ENCODE results near the gene COLEC12.

COLEC12 gene

GRCh38 chr18:272650-273049, 227.9 kb downstream of the COLEC12 start:
- no peaks in the 10 kb centered on the region for H3K27me3 ChIP-seq (ENCODE audit: control insufficient read depth in 1 of 2, insufficient read depth in 1 of 2, low read length in 2 of 2)
- H3K4me2 ChIP-seq (ENCODE audit: low read length, poor library complexity, severe bottlenecking), result no peak overlapping the region
- no peak overlapping the region for H3K4me3 ChIP-seq (ENCODE audit: insufficient read depth in 1 of 2, low read depth in 1 of 2, low read length in 2 of 2)
- no peaks in the 10 kb centered on the region for H3K9me3 ChIP-seq (ENCODE audit: control insufficient read depth, low read length)
- no peak overlapping the region for H2BK120ac ChIP-seq (ENCODE audit: low read depth, low read length)
- H2AFZ ChIP-seq (ENCODE audit: low read depth, low read length), result no peak overlapping the region
- H2AK5ac ChIP-seq (ENCODE audit: low read length, severe bottlenecking), result no peak overlapping the region
- no peak overlapping the region for H3K23ac ChIP-seq (ENCODE audit: low read length in 2 of 2)
- H3K14ac ChIP-seq (ENCODE audit: low read length in 2 of 2), result no peak overlapping the region
- no peak overlapping the region for H3K4ac ChIP-seq (ENCODE audit: low read depth in 1 of 2, low read length in 2 of 2)
- no peak for DNase-seq
- 80% methylated on average over 2 of the region's 2 CpGs for WGBS
- no peak overlapping the region for H4K8ac ChIP-seq (ENCODE audit: low read length)
- no peak overlapping the region for H4K91ac ChIP-seq (ENCODE audit: low read length)
- no peak overlapping the region for H2BK5ac ChIP-seq (ENCODE audit: low read depth, low read length, poor library complexity, severe bottlenecking)
- H3K9ac ChIP-seq (ENCODE audit: low read length), result no peak overlapping the region
- no peak overlapping the region for H3K27ac ChIP-seq (ENCODE audit: low read length, poor library complexity, severe bottlenecking)
- H3K36me3 ChIP-seq (ENCODE audit: control insufficient read depth in 1 of 2, insufficient read depth in 2 of 2, low read depth in 1 of 2, low read length in 2 of 2), result no peaks in the 10 kb centered on the region
- peaks cover 4% of the 10 kb centered on the region for H3K4me1 ChIP-seq (ENCODE audit: control insufficient read depth, insufficient read depth, low read depth, low read length)
- H3K18ac ChIP-seq (ENCODE audit: low read depth in 1 of 2, low read length in 2 of 2), result no peak overlapping the region
- no peak overlapping the region for H2BK12ac ChIP-seq (ENCODE audit: low read length in 2 of 2)
- H3K79me1 ChIP-seq (replicated peaks; ENCODE audit: low read length, poor library complexity, severe bottlenecking), result peaks cover 10% of the 10 kb centered on the region
- no peak overlapping the region for H2BK15ac ChIP-seq (ENCODE audit: low read depth, poor library complexity, severe bottlenecking)

DNA sequence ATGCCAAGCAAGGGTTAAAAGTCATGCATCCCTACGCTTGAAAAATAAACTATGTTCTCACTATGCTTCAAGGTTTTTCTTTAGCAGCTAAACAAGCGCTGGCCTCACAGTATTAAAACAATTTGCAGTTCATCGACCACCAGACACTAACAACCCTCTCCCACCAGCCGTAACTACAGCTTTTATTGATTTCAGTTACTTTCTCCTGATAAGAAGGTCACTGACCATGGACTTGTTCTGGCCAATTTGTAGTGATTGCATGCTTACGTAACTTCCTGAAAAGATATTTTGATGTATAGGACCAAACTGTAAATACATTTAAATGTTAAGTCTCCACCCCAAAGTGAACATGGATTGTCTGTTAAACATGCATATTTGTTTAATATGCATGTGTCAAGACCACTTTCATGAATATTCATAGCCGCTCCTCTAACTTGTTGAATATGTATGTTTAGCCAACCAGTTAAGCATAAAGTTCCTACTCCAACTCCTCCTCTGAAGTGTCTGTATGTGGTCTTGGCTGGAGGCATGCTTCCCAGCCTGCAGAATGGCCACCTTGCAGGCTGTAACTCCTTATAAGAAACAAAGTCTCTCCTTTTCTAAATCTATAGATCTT, 230.9 kb downstream of the COLEC12 start:
- Histone ChIP-seq H3K14ac (ENCODE audit: low read length in 2 of 2) (no peak overlapping the region), H3K4ac (ENCODE audit: low read depth in 1 of 2, low read length in 2 of 2) (no peak overlapping the region), H2AK5ac (ENCODE audit: low read length, severe bottlenecking) (no peak overlapping the region), H3K4me1 (ENCODE audit: control insufficient read depth, insufficient read depth, low read depth, low read length) (peaks cover 7% of the 10 kb centered on the region), H2BK12ac (ENCODE audit: low read length in 2 of 2) (no peak overlapping the region), H2BK5ac (ENCODE audit: low read depth, low read length, poor library complexity, severe bottlenecking) (no peak overlapping the region), H3K23ac (ENCODE audit: low read length in 2 of 2) (no peak overlapping the region), H4K91ac (ENCODE audit: low read length) (no peak overlapping the region), H4K8ac (ENCODE audit: low read length) (no peak overlapping the region), H3K27ac (ENCODE audit: low read length, poor library complexity, severe bottlenecking) (no peak overlapping the region), H3K9ac (ENCODE audit: low read length) (no peak overlapping the region), H3K18ac (ENCODE audit: low read depth in 1 of 2, low read length in 2 of 2) (no peak overlapping the region), H2AFZ (ENCODE audit: low read depth, low read length) (no peak overlapping the region), H3K4me2 (ENCODE audit: low read length, poor library complexity, severe bottlenecking) (no peak overlapping the region), H3K27me3 (ENCODE audit: control insufficient read depth in 1 of 2, insufficient read depth in 1 of 2, low read length in 2 of 2) (no peaks in the 10 kb centered on the region), H2BK120ac (ENCODE audit: low read depth, low read length) (no peak overlapping the region), H3K4me3 (ENCODE audit: insufficient read depth in 1 of 2, low read depth in 1 of 2, low read length in 2 of 2) (no peak overlapping the region), H3K79me1 (replicated peaks; ENCODE audit: low read length, poor library complexity, severe bottlenecking) (peaks cover 24% of the 10 kb centered on the region), H3K9me3 (ENCODE audit: control insufficient read depth, low read length) (no peaks in the 10 kb centered on the region), H3K36me3 (ENCODE audit: control insufficient read depth in 1 of 2, insufficient read depth in 2 of 2, low read depth in 1 of 2, low read length in 2 of 2) (peaks cover 0 to 7% of the 10 kb centered on the region in 2 experiments), H2BK15ac (ENCODE audit: low read depth, poor library complexity, severe bottlenecking) (no peak overlapping the region)
- WGBS, result 71% methylated on average over 5 of the region's 6 CpGs
- DNase-seq, result no peak

- WGBS, result 0% methylated on average over 67 of the region's 69 CpGs
- H2BK12ac ChIP-seq (ENCODE audit: low read length in 2 of 2), result peak within 1 kb of the TSS in 1 of 2 experiments; percentile 66
- peak within 1 kb of the TSS; percentile 90 for H3K4me2 ChIP-seq (ENCODE audit: low read length, poor library complexity, severe bottlenecking)
- H3K14ac ChIP-seq (ENCODE audit: low read length in 2 of 2), result peak within 1 kb of the TSS in 1 of 2 experiments; percentile 88
- peak; percentile 95 for DNase-seq
- peak within 1 kb of the TSS; percentile 97 for H4K8ac ChIP-seq (ENCODE audit: low read length)
- H3K18ac ChIP-seq (ENCODE audit: low read depth in 1 of 2, low read length in 2 of 2), result peak within 1 kb of the TSS; percentile 94 to 97
- H3K79me1 ChIP-seq (replicated peaks; ENCODE audit: low read length, poor library complexity, severe bottlenecking), result peaks cover 27% of the 10 kb centered on the region
- H3K36me3 ChIP-seq (ENCODE audit: control insufficient read depth in 1 of 2, insufficient read depth in 2 of 2, low read depth in 1 of 2, low read length in 2 of 2), result peaks cover 0 to 21% of the 10 kb centered on the region in 2 experiments
- H4K91ac ChIP-seq (ENCODE audit: low read length), result peak within 1 kb of the TSS; percentile 56
- H3K27me3 ChIP-seq (ENCODE audit: control insufficient read depth in 1 of 2, insufficient read depth in 1 of 2, low read length in 2 of 2), result no peaks in the 10 kb centered on the region
- peak within 1 kb of the TSS; percentile 38 for H2BK120ac ChIP-seq (ENCODE audit: low read depth, low read length)
- H2BK5ac ChIP-seq (ENCODE audit: low read depth, low read length, poor library complexity, severe bottlenecking), result no peak within 1 kb of the TSS
- no peak within 1 kb of the TSS for H2AK5ac ChIP-seq (ENCODE audit: low read length, severe bottlenecking)
- no peak within 1 kb of the TSS for H2BK15ac ChIP-seq (ENCODE audit: low read depth, poor library complexity, severe bottlenecking)
- H3K4me1 ChIP-seq (ENCODE audit: control insufficient read depth, insufficient read depth, low read depth, low read length), result peaks cover 7% of the 10 kb centered on the region
- H2AFZ ChIP-seq (ENCODE audit: low read depth, low read length), result peak within 1 kb of the TSS; percentile 96
- peak within 1 kb of the TSS; percentile 96 for H3K4ac ChIP-seq (ENCODE audit: low read depth in 1 of 2, low read length in 2 of 2)
- peak within 1 kb of the TSS in 1 of 2 experiments; percentile 48 for H3K23ac ChIP-seq (ENCODE audit: low read length in 2 of 2)
- no peaks in the 10 kb centered on the region for H3K9me3 ChIP-seq (ENCODE audit: control insufficient read depth, low read length)
- peak within 1 kb of the TSS; percentile 99 for H3K9ac ChIP-seq (ENCODE audit: low read length)
- peak within 1 kb of the TSS; percentile 87 to 95 for H3K4me3 ChIP-seq (ENCODE audit: insufficient read depth in 1 of 2, low read depth in 1 of 2, low read length in 2 of 2)
- peak within 1 kb of the TSS; percentile 86 for H3K27ac ChIP-seq (ENCODE audit: low read length, poor library complexity, severe bottlenecking)
These were observed 232.6 kb downstream of the COLEC12 start, which contains the start of gene THOC1 for GRCh38 chr18:267688-268552. THOC1 (minus strand) TSS chr18:268047; CDS start chr18:268019, 28 bp downstream.

DNA sequence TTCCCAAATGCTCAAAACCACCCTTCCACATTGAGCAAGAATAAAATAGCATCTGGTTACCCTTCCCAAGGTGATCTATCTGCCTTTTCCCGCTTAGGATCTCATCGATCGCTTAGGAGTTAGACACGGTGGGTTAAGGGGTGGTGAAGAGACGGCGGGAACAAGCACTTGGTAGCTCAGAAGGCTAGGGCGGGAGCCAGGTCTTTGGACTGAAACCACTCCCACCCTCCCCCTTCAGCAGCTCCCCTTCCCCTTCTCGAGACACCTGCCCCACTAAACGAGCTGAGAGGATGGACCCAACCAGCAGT, 233.2 kb downstream of the COLEC12 start:
- H2BK120ac ChIP-seq (ENCODE audit: low read depth, low read length), result no peak overlapping the region
- 0% methylated on average over 3 of the region's 9 CpGs for WGBS
- H3K23ac ChIP-seq (ENCODE audit: low read length in 2 of 2), result no peak overlapping the region
- no peak for DNase-seq
- peak overlapping the region in 1 of 2 experiments; percentile 39 for H2BK12ac ChIP-seq (ENCODE audit: low read length in 2 of 2)
- peak overlapping the region in 1 of 2 experiments; percentile 87 for H3K4ac ChIP-seq (ENCODE audit: low read depth in 1 of 2, low read length in 2 of 2)
- H4K8ac ChIP-seq (ENCODE audit: low read length), result peak overlapping the region; percentile 78
- H2BK15ac ChIP-seq (ENCODE audit: low read depth, poor library complexity, severe bottlenecking), result no peak overlapping the region
- peak overlapping the region; percentile 96 for H2AFZ ChIP-seq (ENCODE audit: low read depth, low read length)
- H3K18ac ChIP-seq (ENCODE audit: low read depth in 1 of 2, low read length in 2 of 2), result no peak overlapping the region
- no peak overlapping the region for H2AK5ac ChIP-seq (ENCODE audit: low read length, severe bottlenecking)
- H3K36me3 ChIP-seq (ENCODE audit: control insufficient read depth in 1 of 2, insufficient read depth in 2 of 2, low read depth in 1 of 2, low read length in 2 of 2), result peaks cover 0 to 27% of the 10 kb centered on the region in 2 experiments
- no peak overlapping the region for H2BK5ac ChIP-seq (ENCODE audit: low read depth, low read length, poor library complexity, severe bottlenecking)
- peaks cover 27% of the 10 kb centered on the region for H3K79me1 ChIP-seq (replicated peaks; ENCODE audit: low read length, poor library complexity, severe bottlenecking)
- peak overlapping the region in 1 of 2 experiments; percentile 88 for H3K14ac ChIP-seq (ENCODE audit: low read length in 2 of 2)
- peak overlapping the region; percentile 90 for H3K4me2 ChIP-seq (ENCODE audit: low read length, poor library complexity, severe bottlenecking)
- peak overlapping the region; percentile 87 to 95 for H3K4me3 ChIP-seq (ENCODE audit: insufficient read depth in 1 of 2, low read depth in 1 of 2, low read length in 2 of 2)
- H4K91ac ChIP-seq (ENCODE audit: low read length), result no peak overlapping the region
- H3K9me3 ChIP-seq (ENCODE audit: control insufficient read depth, low read length), result no peaks in the 10 kb centered on the region
- H3K27me3 ChIP-seq (ENCODE audit: control insufficient read depth in 1 of 2, insufficient read depth in 1 of 2, low read length in 2 of 2), result no peaks in the 10 kb centered on the region
- H3K27ac ChIP-seq (ENCODE audit: low read length, poor library complexity, severe bottlenecking), result no peak overlapping the region
- peaks cover 7% of the 10 kb centered on the region for H3K4me1 ChIP-seq (ENCODE audit: control insufficient read depth, insufficient read depth, low read depth, low read length)
- peak overlapping the region; percentile 99 for H3K9ac ChIP-seq (ENCODE audit: low read length)

Data from mesenchymal stem cell (in vitro differentiated cells and primary cell).